Esophagus squamous epithelium (tissue), 5 donors: ENCODE results near the gene SPEG. TPM values are rescaled to one million over a fixed set of nuclear protein-coding genes. Genes with fewer than 3 reads are reported as not detected.
A peak's percentile ranks its signal among the peaks of the same experiment; 100 is the strongest.

ENCODE experiments used
- DNase-seq: peaks from one replicate; lab custom pipeline; 2025; lab: John Stamatoyannopoulos, UW
- H3K27ac ChIP-seq, 4 donors: fragments of 200-600 bp; sonication (generic); one replicate each; pipeline ENCODE4 v1.5.1; 2016 to 2019; ENCODE audit warnings: mild to moderate bottlenecking in 1 of 4
- H3K27me3 ChIP-seq, 4 donors: fragments of 200-600 bp; sonication (generic); 1 replicate in 3 of 4; 2 replicates in 1 of 4; pipeline versions ENCODE4 v1.5.1 to v1.6.0; 2017 to 2021; ENCODE audit warnings: antibody characterized with exemption in 1 of 4
- H3K36me3 ChIP-seq, 3 donors: fragments of 200-600 bp; sonication (generic); one replicate each; pipeline ENCODE4 v1.5.1; 2016 to 2019
- H3K4me1 ChIP-seq, 3 donors: fragments of 200-600 bp; sonication (generic); one replicate each; pipeline ENCODE4 v1.5.1; 2017 to 2019
- H3K4me3 ChIP-seq, 4 donors: fragments of 200-600 bp; sonication (generic); 1 replicate in 3 of 4; 2 replicates in 1 of 4; pipeline ENCODE4 v1.5.1; 2016 to 2019; ENCODE audit warnings: mild to moderate bottlenecking in 2 of 4, moderate library complexity in 1 of 4
- H3K9me3 ChIP-seq, 3 donors: fragments of 200-600 bp; sonication (generic); one replicate each; pipeline ENCODE4 v1.5.1; 2016 to 2019
- CTCF ChIP-seq, 6 experiments: fragments of 450-650 bp in 4 of 6; fragments of 200-600 bp in 2 of 6; sonication (generic) in 2 of 6; IDR thresholded peaks; one replicate each; pipeline ENCODE4 v1.5.1; 2016 to 2019; ENCODE audit warnings: antibody characterized with exemption in 6 of 6, mild to moderate bottlenecking in 4 of 6, moderate library complexity in 4 of 6
- POLR2A ChIP-seq, 4 donors: fragments of 450-650 bp; IDR thresholded peaks; one replicate each; pipeline ENCODE4 v1.6.1; 2017; ENCODE audit warnings: antibody characterized with exemption in 4 of 4, mild to moderate bottlenecking in 4 of 4, moderate library complexity in 3 of 4
- WGBS, 2 donors: methylation state at CpG; one replicate each; pipeline ENCODE4 v1.1.5; 2018; 5-methylcytosine and 5-hydroxymethylcytosine counted together
- intact Hi-C: fragments of 100-400 bp; cut with DNase I; formaldehyde crosslinking; loops from one replicate; pipeline ENCODE4 v1.15.0; 2022
- total RNA-seq, 4 donors: library from RNA; depleted of rRNA; stranded (reverse); fragments of >200 nt; gene quantifications; one replicate each; pipeline ENCODE4 v1.1.0, GENCODE V29; 2016
- donor health status: DM: yes; HTN: yes; CAD: no.

SPEG gene
- total RNA-seq, 4 donors from 2014 or later, result 3.8 to 29.0 (median 5.0) TPM

- peak within 1 kb of the TSS; percentile 26 to 56 (median 46) for H3K4me3 ChIP-seq
- H3K27ac ChIP-seq, result peak within 1 kb of the TSS; percentile 71 to 87 (median 85)
- no peaks in the 10 kb centered on the region for H3K36me3 ChIP-seq
- peaks cover 0 to under 1% (median 0%) of the 10 kb centered on the region in 3 donors for H3K9me3 ChIP-seq
- H3K27me3 ChIP-seq, result peaks cover 0 to 55% (median 5%) of the 10 kb centered on the region in 4 donors
- intact Hi-C loops, result no loop called here
- TF ChIP-seq POLR2A (IDR thresholded peaks at IDR 0.05), result peak in 2 of 4 donors; percentile 53 to 87
- TF ChIP-seq CTCF (IDR thresholded peaks at IDR 0.05), result no peak
- peaks cover 0 to 24% (median 0%) of the 10 kb centered on the region in 3 donors for H3K4me1 ChIP-seq
- 32% methylated on average over 13 of the region's 98 CpGs; no CpG with 5 or more reads in 1 of the 2 donors for WGBS, 2 donors
- no peak for DNase-seq
These were observed 16.3 kb upstream of the SPEG start, which contains the start of gene DES for GRCh38 chr2:219418155-219419011. DES (plus strand) TSS chr2:219418377; CDS start chr2:219418463, 86 bp downstream.

DNA sequence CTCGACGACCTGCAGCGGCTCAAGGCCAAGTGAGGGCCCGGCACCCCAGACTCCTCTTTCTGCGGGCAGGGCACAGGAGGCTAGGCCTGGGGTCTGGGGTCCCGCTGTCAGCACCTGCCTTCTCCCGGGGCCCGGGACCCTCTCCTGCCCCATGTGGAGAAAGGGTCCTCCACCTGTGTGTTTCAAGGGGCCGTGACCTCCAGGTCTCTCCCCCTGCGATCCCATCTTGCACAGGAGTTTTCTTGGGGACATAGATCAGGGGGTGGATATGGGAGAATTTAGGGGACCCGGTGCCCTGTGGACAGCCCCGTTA, 15.7 kb upstream of the SPEG start:
- peaks cover 0 to 55% (median 5%) of the 10 kb centered on the region in 4 donors for H3K27me3 ChIP-seq
- H3K36me3 ChIP-seq, result no peaks in the 10 kb centered on the region
- TF ChIP-seq CTCF (IDR thresholded peaks at IDR 0.05) (no peak), POLR2A (IDR thresholded peaks at IDR 0.05) (no peak)
- H3K4me3 ChIP-seq, result peak overlapping the region; percentile 26 to 56 (median 46)
- H3K27ac ChIP-seq, result peak overlapping the region; percentile 71 to 87 (median 85)
- 41 to 66% methylated on average over 4 to 7 of the region's 12 CpGs for WGBS, 2 donors
- peaks cover 0 to 24% (median 0%) of the 10 kb centered on the region in 3 donors for H3K4me1 ChIP-seq
- no peak for DNase-seq
- intact Hi-C loops, result no loop called here
- H3K9me3 ChIP-seq, result no peaks in the 10 kb centered on the region

- TF ChIP-seq POLR2A (IDR thresholded peaks at IDR 0.05), result peak in 1 of 4 donors; percentile 20
- TF ChIP-seq CTCF (IDR thresholded peaks at IDR 0.05), result no peak
- 79 to 83% methylated on average over 8 of the region's 9 CpGs for WGBS, 2 donors
- Histone ChIP-seq H3K36me3 (no peaks in the 10 kb centered on the region), H3K4me1 (peaks cover 0 to 29% (median 0%) of the 10 kb centered on the region in 3 donors), H3K27ac (peak overlapping the region; percentile 71 to 87 (median 85)), H3K27me3 (peaks cover 0 to 52% (median 5%) of the 10 kb centered on the region in 4 donors), H3K4me3 (peak overlapping the region; percentile 26 to 56 (median 46)), H3K9me3 (no peaks in the 10 kb centered on the region)
- no peak for DNase-seq
- intact Hi-C loops, result no loop called here
These were observed 15.1 kb upstream of the SPEG start for GRCh38 chr2:219419331-219420197.

DNA sequence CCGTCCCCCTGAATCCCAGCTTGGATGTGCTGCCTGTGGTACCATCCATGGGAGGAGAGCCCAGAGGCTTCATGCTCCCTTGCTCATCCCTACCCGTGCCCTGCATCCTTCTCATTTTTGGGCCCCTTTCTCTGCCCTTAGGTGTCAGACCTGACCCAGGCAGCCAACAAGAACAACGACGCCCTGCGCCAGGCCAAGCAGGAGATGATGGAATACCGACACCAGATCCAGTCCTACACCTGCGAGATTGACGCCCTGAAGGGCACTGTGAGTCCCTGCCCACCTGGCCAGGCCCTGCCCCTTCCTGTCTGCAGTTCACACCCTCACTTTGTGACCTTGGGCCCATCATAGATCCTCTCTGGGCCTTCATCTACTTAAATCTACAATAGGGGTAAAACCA, 14.0 kb upstream of the SPEG start:
- 86 to 91% methylated on average over 5 of the region's 8 CpGs for WGBS, 2 donors
- intact Hi-C loops, result no loop called here
- Histone ChIP-seq H3K27me3 (peaks cover 0 to 57% (median 5%) of the 10 kb centered on the region in 4 donors), H3K36me3 (no peaks in the 10 kb centered on the region), H3K9me3 (no peaks in the 10 kb centered on the region), H3K4me1 (peaks cover 0 to 31% (median 0%) of the 10 kb centered on the region in 3 donors), H3K27ac (peak overlapping the region; percentile 71 to 87 (median 85)), H3K4me3 (peak overlapping the region; percentile 26 to 56 (median 46))
- no peak for TF ChIP-seq CTCF (IDR thresholded peaks at IDR 0.05)
- no peak for TF ChIP-seq POLR2A (IDR thresholded peaks at IDR 0.05)
- no peak for DNase-seq
